Measurements from ENCODE around the gene KLHL7.

Gene KLHL7

DNA sequence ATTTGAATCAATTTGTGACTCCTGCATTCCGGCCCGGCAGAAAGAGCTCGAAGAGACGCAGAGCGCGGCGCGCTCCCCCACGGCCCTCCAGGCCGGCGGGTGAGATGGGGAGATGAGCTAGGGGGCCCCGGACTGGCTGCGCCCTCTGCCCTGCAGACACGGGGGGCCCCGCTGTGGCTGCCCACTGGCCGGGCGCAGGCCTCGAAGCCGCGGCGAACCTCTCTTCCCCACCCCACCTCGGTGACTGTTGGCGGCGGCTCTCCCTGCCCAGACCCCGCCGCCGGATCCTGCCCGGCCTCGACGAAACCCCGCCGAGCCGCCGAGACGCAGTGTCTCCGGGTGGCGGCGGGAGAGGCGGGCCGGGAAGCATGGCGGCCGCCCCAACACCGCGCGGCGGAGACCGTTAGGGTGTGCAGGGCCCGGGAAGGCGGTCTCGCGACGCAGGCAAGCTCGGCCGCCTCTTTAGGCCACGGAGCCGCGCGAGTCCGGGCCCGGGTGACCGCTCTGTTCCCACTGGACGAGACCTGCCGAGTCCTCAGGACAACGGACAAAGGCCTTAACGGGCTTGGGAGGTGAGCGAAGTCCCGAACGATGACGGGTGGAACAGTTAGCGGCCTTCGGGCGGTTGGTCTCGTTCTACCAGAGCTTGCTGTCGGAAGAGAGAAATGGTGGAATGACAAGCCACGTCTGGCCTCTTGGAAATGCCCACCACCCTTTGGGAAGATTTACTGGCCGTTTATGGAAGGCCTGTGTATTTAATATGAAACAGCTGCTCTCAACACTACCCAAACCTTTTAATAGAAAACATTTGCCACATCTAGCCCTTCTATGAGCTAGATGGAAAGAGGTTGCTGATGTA lies 100.6 kb downstream of the KLHL7 start:
- TF ChIP-seq, protein P1, sequence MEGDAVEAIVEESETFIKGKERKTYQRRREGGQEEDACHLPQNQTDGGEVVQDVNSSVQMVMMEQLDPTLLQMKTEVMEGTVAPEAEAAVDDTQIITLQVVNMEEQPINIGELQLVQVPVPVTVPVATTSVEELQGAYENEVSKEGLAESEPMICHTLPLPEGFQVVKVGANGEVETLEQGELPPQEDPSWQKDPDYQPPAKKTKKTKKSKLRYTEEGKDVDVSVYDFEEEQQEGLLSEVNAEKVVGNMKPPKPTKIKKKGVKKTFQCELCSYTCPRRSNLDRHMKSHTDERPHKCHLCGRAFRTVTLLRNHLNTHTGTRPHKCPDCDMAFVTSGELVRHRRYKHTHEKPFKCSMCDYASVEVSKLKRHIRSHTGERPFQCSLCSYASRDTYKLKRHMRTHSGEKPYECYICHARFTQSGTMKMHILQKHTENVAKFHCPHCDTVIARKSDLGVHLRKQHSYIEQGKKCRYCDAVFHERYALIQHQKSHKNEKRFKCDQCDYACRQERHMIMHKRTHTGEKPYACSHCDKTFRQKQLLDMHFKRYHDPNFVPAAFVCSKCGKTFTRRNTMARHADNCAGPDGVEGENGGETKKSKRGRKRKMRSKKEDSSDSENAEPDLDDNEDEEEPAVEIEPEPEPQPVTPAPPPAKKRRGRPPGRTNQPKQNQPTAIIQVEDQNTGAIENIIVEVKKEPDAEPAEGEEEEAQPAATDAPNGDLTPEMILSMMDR (IDR thresholded peaks at IDR 0.05; ENCODE audit: low read depth, low read length, missing control alignments), result no peak
- H3K4me3 ChIP-seq (ENCODE audit: low read depth, low read length), result no peak overlapping the region; the same call in 1 of the 2 replicates
- no peak for DNase-seq (ENCODE audit: low read depth)

- H3K4me3 ChIP-seq (ENCODE audit: low read depth, low read length), result no peak overlapping the region
- DNase-seq (ENCODE audit: low read depth), result no peak
- TF ChIP-seq, protein P1 (IDR thresholded peaks at IDR 0.05; ENCODE audit: low read depth, low read length, missing control alignments), result no peak
Observed at GRCh38 chr7:23207021-23207420, 101.4 kb downstream of the KLHL7 start.

GRCh38 chr7:23207884-23208283 lies 102.3 kb downstream of the KLHL7 start:
- no peak overlapping the region for H3K4me3 ChIP-seq (ENCODE audit: low read depth, low read length)
- no peak for DNase-seq (ENCODE audit: low read depth)
- TF ChIP-seq, protein P1 (IDR thresholded peaks at IDR 0.05; ENCODE audit: low read depth, low read length, missing control alignments), result no peak

GRCh38 chr7:23208316-23208715 lies 102.7 kb downstream of the KLHL7 start:
- H3K4me3 ChIP-seq (ENCODE audit: low read depth, low read length), result no peak overlapping the region
- no peak for DNase-seq (ENCODE audit: low read depth)
- TF ChIP-seq, protein P1 (IDR thresholded peaks at IDR 0.05; ENCODE audit: low read depth, low read length, missing control alignments), result no peak

DNA sequence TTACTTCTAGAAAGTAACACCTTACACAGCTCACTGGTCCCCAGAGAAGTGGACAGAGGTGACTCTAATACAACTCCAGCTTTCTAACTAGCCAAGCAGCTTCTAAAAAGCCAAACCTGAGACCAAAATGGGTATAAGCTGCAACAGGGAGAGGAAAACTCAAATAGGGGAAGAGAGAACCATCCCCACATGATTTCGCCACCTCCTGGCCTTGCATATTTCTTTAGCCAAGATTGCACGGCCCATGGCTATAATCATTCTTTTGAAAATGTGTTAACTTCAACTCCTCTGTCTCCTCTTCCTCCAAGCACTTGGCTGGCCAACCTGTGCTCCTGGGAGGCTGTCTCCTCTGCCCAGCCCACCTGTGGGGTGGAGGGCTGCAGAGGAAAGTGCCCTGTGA lies 104.9 kb downstream of the KLHL7 start:
- DNase-seq (ENCODE audit: low read depth), result no peak
- TF ChIP-seq, protein P1 (IDR thresholded peaks at IDR 0.05; ENCODE audit: low read depth, low read length, missing control alignments), result no peak
- H3K4me3 ChIP-seq (ENCODE audit: low read depth, low read length), result no peak overlapping the region

- no peak overlapping the region for H3K4me3 ChIP-seq (ENCODE audit: low read depth, low read length)
- TF ChIP-seq, protein P1 (IDR thresholded peaks at IDR 0.05; ENCODE audit: low read depth, low read length, missing control alignments), result no peak
- no peak for DNase-seq (ENCODE audit: low read depth)
Observed at GRCh38 chr7:23211589-23211988, 106.0 kb downstream of the KLHL7 start.

DNA sequence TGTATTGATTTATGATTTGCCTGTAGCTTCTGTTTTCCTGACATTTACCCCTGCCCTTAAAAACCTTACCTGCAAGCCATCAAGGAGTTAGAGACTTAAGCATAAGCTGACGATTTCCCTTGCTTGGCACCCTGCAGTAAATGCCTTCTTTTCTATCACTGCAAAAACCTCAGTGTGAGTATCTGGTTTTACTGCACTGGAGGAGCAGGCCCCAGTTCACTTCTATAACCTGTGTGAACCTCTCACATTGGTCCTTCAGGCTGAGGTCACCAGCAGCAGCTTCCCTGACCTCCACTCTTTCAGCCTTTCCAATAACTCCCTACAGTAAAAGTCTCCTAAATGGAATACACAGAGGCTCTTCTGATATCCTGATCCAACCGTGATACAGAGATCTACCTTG lies 106.8 kb downstream of the KLHL7 start:
- TF ChIP-seq, protein P1 (IDR thresholded peaks at IDR 0.05; ENCODE audit: low read depth, low read length, missing control alignments), result no peak
- H3K4me3 ChIP-seq (ENCODE audit: low read depth, low read length), result no peak overlapping the region
- DNase-seq (ENCODE audit: low read depth), result no peak

All from GM12864 (cell line).